GM18511 (cell line): ENCODE measurements around the gene SGMS1.

ENCODE experiments used
- ATAC-seq: cut with Tn5 transposase; IDR thresholded peaks from one replicate; pipeline ENCODE4 v1.9.1; 2021; ENCODE audit warnings: mild to moderate bottlenecking, moderate library complexity; ENCODE audit not compliant: unreplicated experiment

Gene SGMS1

GRCh38 chr10:50636618-50637579, 13.1 kb upstream of the SGMS1 start:
- ATAC-seq = peak; percentile 98

- ATAC-seq = no peak
Observed at GRCh38 chr10:50635286-50635685, 11.5 kb upstream of the SGMS1 start.

- ATAC-seq = no peak
Observed at GRCh38 chr10:50634479-50634878, 10.7 kb upstream of the SGMS1 start.

- ATAC-seq = no peak
Observed at GRCh38 chr10:50631052-50631451, 7.3 kb upstream of the SGMS1 start.

- no peak for ATAC-seq
Observed at GRCh38 chr10:50629495-50630122, 5.9 kb upstream of the SGMS1 start.

- ATAC-seq = no peak
Observed at GRCh38 chr10:50627896-50628295, 4.1 kb upstream of the SGMS1 start.

DNA sequence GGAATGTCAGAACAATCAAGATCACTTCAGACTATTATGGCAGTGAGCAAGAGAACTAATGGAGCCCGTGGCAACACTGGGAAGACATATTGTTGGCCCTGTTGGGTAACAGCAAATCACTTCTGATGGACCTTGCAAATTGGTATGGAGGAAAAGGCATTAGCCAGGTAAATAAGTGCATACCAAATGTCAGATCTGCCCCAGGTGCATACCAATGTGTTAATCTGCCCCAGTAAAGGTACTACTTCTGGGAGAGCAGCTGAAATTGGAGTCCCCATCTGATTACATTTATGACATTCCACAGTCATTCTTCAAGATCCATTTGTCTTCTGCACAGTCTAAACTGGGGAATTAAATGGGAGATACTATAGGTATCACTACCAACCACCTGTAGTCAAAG, 3.7 kb upstream of the SGMS1 start:
- no peak for ATAC-seq

GRCh38 chr10:50625649-50626132, 1.9 kb upstream of the SGMS1 start:
- ATAC-seq = no peak

DNA sequence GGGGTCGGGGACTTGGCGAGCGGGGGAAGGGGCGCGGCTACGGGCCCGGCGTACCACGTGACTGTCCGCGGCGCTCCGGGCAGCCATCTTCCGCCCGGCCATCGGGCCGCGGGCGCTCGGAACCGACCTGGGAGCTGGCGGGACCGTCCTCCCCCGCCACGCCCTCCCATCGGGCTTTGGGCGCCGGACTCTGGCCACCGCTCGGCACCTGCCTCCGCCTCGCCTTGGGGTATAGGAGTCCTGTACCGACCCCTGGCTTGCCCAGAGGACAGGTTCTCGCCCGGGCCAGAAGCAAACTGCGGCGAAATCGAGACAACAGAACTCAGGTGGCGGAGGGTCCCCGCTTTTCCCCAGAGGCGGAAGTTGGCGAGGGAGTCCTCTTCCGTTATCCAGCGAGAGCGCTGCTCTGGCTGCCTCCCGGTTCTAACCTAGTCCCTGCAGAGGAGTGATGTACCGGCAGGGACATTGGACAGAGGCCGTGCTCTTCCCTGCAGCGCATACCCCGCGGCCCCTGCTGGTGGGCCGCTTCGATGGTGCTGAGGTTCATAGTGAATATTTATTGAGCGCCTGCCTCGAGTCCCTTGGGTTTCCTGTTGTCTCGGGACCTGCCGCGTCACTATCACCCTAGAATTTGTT, 1.2 kb upstream of the SGMS1 start:
- peak; percentile 48 for ATAC-seq

DNA sequence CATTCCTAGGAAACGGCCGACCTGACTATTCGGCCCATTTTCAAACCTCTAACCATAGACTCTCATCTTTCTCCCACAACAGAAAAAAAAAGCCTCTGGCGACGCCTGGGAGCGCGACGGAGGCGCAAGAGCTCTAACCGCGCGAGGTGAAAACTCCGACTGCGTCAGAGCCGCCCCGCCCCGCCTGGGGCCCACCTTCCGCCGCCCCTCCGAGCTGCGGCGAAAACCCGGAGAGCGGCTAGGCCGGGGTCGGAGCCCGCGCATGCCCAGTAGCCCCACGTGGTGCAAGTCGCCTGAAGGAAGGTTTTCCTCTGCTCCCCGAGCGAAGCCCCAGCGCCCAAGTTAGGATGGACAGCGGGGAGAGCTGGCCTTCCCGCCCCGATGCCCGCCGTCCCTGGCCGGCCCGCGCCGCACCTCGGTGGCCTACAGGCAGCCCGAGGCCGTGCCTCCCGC, 683 bp upstream of the SGMS1 start:
- peak; percentile 57 for ATAC-seq

GRCh38 chr10:50622706-50623662, 772 bp downstream of the SGMS1 start:
- peak; percentile 5 for ATAC-seq

GRCh38 chr10:50621968-50622705, 1.6 kb downstream of the SGMS1 start:
- ATAC-seq = peak; percentile 40

DNA sequence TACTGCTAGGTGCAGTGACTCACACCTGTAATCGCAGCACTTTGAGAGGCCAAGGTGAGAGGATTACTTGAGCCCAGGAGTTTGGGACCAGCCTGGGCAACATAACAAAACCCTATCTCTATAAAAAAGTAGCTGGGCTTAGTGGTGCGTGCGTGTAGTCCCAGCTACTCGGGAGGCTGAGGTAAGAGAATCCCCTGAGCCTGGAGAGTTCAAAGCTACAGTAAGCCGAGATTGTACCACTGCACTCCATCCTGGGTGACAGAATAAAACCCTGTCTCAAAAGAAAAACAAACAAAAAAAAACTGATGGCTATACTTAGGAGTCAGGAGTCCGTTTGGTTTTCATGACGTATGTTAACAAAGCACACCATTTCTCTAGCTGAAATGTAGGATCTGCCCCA, 2.9 kb downstream of the SGMS1 start:
- ATAC-seq = no peak

DNA sequence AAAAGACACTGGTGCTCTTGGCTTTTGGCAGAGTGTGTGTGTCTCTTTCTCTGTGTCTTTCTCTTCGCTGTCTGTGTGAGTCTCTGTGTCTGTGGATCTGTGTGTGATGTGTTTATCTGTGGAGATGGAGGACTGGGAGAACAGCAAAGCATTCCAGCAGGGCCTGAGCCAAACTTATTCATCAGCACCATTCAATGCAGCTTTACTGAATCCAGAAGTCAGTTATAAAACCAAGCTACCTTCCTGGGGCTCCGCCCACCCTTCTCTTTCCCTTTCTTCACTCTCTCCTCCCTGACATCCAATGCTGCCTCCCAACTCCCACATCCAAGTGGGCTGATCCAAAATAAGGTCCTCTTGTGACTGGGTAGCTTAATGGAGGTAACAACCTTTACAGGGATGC, 3.9 kb downstream of the SGMS1 start:
- ATAC-seq = no peak

- no peak for ATAC-seq
Observed at GRCh38 chr10:50619166-50619565, 4.6 kb downstream of the SGMS1 start.

DNA sequence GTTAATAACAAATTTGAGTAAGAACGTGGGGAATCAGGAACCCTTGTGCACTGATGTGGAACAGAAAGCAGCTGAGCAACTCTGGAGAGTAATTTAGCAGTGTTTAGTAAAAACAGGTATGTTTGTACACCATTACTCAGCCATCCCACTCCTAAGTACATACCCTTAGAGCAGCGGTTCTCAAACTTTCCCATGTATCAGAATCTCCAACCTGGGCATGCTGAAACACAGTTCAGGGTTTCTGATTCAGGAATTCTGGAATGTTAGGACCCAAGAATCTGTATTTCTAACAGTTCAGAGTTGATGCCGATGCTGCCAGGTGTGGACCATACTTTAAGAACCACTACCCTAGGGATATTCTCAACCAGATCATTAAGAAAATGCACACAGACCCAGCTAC, 5.1 kb downstream of the SGMS1 start:
- ATAC-seq = peak; percentile 21

DNA sequence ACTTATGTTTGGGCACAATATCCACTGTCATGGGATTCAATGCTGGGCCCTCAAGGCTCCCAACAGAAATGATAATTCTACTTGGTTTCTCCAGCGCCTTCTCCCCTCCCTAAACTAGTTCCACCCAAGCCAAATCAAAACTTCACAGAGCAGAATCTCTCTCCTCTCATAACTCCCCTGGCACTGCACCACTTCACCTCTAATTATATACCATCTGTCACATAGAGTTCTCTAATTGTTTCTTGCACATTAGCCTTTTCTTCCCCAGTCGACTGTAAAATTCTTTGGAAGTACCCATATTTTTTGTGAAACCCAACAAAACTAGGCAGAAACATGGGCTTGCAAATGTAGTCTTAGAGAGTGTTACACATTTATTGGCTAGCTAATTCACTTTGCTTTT, 8.1 kb downstream of the SGMS1 start:
- ATAC-seq = no peak

DNA sequence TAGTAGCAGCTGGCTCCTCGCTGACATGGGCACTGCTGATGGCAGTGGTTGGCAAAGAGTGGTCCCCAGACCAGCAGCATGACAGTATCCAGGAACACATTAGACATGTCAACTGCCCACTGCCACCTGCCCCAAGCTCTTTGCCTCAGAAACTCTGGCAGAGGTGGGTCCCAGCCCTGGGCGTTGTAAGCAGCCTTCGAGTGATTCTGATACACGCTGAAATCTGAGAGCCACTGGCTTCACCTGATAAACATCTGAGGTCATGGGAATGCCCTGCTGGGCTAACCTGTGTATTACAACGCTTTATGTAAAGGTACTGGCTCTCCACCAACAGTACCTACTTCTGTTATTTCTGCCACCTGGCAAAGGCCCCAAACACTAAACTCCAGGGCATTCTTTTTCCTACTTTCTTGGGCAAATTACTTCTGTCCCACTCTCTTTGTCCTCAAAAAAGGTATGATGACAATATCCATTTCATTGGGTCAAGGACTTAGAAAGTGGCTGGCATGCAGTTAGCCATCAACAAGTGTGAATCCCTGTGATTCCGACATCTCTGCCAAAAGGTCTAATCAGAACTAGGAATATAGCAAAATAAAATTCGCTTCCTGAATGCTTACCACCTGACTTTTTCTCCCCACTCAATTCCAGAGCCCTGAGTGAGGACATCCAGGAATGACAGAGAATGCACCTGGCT, 9.2 kb downstream of the SGMS1 start:
- no peak for ATAC-seq
